Hepatocyte (in vitro differentiated cells): ENCODE results near the gene MLLT6. TPM values are rescaled to one million over a fixed set of nuclear protein-coding genes. Genes with fewer than 3 reads are reported as not detected.

ENCODE experiments used
- DNase-seq: peaks from one replicate; pipeline ENCODE4 v3.0.0-alpha.2; 2016; ENCODE audit warnings: low spot score
- H2AFZ ChIP-seq: fragments of 200-600 bp; sonication (generic); 2 replicates; pipeline ENCODE4 v1.6.0; 2016; ENCODE audit warnings: antibody characterized with exemption, mild to moderate bottlenecking
- H3K27ac ChIP-seq: fragments of 200-600 bp; sonication (generic); 2 replicates; pipeline ENCODE4 v1.5.1; 2016; ENCODE audit warnings: mild to moderate bottlenecking
- H3K27me3 ChIP-seq: fragments of 200-600 bp; sonication (generic); 2 replicates; pipeline ENCODE4 v1.6.1; 2016
- H3K36me3 ChIP-seq: fragments of 200-600 bp; sonication (generic); replicated peaks from 2 replicates; pipeline ENCODE4 v1.5.1; 2016; ENCODE audit warnings: low read depth; ENCODE audit not compliant: insufficient read depth
- H3K4me1 ChIP-seq: fragments of 200-600 bp; sonication (generic); 2 replicates; pipeline ENCODE4 v1.5.1; 2016; ENCODE audit warnings: mild to moderate bottlenecking, moderate library complexity; ENCODE audit not compliant: insufficient read depth
- H3K4me2 ChIP-seq: fragments of 200-600 bp; sonication (generic); 2 replicates; pipeline ENCODE4 v1.6.0; 2016
- H3K4me3 ChIP-seq: fragments of 200-600 bp; sonication (generic); 2 replicates; pipeline ENCODE4 v1.5.1; 2016; ENCODE audit warnings: mild to moderate bottlenecking
- H3K79me2 ChIP-seq: fragments of 200-600 bp; sonication (generic); 2 replicates; pipeline ENCODE4 v1.6.0; 2017; ENCODE audit warnings: mild to moderate bottlenecking
- H3K9me2 ChIP-seq: fragments of 200-600 bp; sonication (generic); replicated peaks from 2 replicates; pipeline ENCODE4 v1.6.0; 2017; ENCODE audit warnings: mild to moderate bottlenecking; ENCODE audit not compliant: insufficient read depth
- H3K9me3 ChIP-seq: fragments of 200-600 bp; sonication (generic); 2 replicates; pipeline ENCODE4 v1.5.1; 2016; ENCODE audit warnings: low read depth, mild to moderate bottlenecking
- H4K20me1 ChIP-seq: fragments of 200-600 bp; sonication (generic); 2 replicates; pipeline ENCODE4 v1.6.0; 2016; ENCODE audit warnings: mild to moderate bottlenecking; ENCODE audit not compliant: insufficient read depth, poor library complexity, severe bottlenecking
- EZH2 ChIP-seq: fragments of 200-600 bp; sonication (generic); IDR thresholded peaks from 2 replicates; pipeline ENCODE4 v1.6.1; 2016; ENCODE audit warnings: antibody characterized with exemption, mild to moderate bottlenecking, borderline replicate concordance
- EZH2phosphoT487 ChIP-seq: fragments of 200-600 bp; sonication (generic); IDR thresholded peaks from one replicate; pipeline ENCODE4 v1.6.1; 2018; ENCODE audit warnings: antibody characterized with exemption, mild to moderate bottlenecking, low read depth, moderate library complexity; ENCODE audit not compliant: unreplicated experiment, severe bottlenecking
- WGBS: methylation state at CpG from one replicate; pipeline ENCODE4 v1.1.6; 2016; ENCODE audit warnings: low lambda C conversion rate; ENCODE audit errors: missing lambda C conversion rate; 5-methylcytosine and 5-hydroxymethylcytosine counted together
- polyA plus RNA-seq: library from polyadenylated mRNA; unstranded; fragments of >200 nt; fragmentation: Nextera tagmentation; extraction: Ambion mirVana; gene quantifications from 2 replicates; pipeline ENCODE4 v1.2.1, GENCODE V29; 2016
- total RNA-seq: library from RNA; depleted of rRNA; stranded (reverse); fragments of >200 nt; gene quantifications from 2 replicates; pipeline ENCODE4 v1.2.3, GENCODE V29; 2014
- TF ChIP-seq, protein P1 (sequence below): fragments of 200-600 bp; sonication (generic); IDR thresholded peaks from 2 replicates; pipeline ENCODE4 v1.5.1; 2016; ENCODE audit warnings: antibody characterized with exemption, mild to moderate bottlenecking; ENCODE audit not compliant: poor library complexity

Gene MLLT6
- total and polyA plus RNA-seq, 2 experiments from 2014 or later = 10.6 to 27.5 TPM

DNA sequence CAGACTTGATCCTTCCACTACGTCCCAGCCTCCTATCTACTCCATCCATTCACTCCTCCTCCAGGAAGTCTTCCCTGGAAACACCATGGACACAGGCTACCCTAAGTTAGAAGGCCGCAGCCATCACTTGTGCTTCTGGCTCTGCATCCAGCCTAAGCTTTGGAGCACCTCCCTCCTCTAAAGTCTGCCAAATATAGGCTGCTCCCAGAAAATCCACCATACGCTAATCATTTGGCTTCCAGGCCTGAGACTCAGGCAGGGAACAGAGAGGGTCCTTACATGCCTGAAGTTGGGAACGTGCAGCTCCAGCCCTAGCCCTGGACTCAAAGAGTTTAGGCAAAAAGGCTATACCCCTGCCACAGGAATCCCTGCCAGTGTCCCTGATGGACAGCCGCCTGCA is 36.4 kb downstream of the MLLT6 start:
- H3K27ac ChIP-seq = peak overlapping the region; percentile 94
- no peak overlapping the region for H2AFZ ChIP-seq
- H3K4me2 ChIP-seq = peak overlapping the region; percentile 69
- peaks cover 86% of the 10 kb centered on the region for H3K79me2 ChIP-seq
- H3K4me1 ChIP-seq = peaks cover 41% of the 10 kb centered on the region
- H3K27me3 ChIP-seq = no peaks in the 10 kb centered on the region
- no peak overlapping the region for H3K4me3 ChIP-seq
- TF ChIP-seq EZH2 (no peak), EZH2phosphoT487 (no peak)
- TF ChIP-seq, protein P1, sequence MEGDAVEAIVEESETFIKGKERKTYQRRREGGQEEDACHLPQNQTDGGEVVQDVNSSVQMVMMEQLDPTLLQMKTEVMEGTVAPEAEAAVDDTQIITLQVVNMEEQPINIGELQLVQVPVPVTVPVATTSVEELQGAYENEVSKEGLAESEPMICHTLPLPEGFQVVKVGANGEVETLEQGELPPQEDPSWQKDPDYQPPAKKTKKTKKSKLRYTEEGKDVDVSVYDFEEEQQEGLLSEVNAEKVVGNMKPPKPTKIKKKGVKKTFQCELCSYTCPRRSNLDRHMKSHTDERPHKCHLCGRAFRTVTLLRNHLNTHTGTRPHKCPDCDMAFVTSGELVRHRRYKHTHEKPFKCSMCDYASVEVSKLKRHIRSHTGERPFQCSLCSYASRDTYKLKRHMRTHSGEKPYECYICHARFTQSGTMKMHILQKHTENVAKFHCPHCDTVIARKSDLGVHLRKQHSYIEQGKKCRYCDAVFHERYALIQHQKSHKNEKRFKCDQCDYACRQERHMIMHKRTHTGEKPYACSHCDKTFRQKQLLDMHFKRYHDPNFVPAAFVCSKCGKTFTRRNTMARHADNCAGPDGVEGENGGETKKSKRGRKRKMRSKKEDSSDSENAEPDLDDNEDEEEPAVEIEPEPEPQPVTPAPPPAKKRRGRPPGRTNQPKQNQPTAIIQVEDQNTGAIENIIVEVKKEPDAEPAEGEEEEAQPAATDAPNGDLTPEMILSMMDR = no peak
- WGBS = 86% methylated on average over 5 of the region's 5 CpGs
- DNase-seq = no peak
- peaks cover 59% of the 10 kb centered on the region for H4K20me1 ChIP-seq
- H3K9me3 ChIP-seq = no peaks in the 10 kb centered on the region
- H3K9me2 ChIP-seq = no peaks in the 10 kb centered on the region
- H3K36me3 ChIP-seq = no peaks in the 10 kb centered on the region

DNA sequence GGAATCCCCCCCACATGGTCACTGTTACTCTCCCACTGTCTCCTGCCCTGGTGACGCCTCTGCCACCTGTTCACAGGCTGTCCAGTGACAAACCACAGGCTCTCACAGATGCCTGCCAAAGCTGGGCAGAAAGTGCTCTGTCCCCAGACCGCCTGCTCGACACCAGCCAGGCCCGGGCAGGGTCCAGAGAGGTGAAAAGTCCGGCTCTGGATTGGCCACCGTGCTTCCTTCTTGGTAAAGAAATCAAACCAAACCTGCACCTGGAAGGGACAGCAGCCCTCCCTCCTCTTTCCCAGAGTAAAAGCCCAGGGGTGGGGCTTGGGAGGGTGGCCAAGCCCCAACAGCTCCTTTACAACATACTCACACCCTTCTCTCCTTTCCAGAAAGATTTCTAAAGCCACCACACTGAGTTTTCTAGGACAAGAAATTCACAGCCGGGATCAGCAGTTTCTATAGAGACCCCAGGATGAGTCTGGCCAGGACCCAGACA is 36.9 kb downstream of the MLLT6 start:
- no peaks in the 10 kb centered on the region for H3K9me2 ChIP-seq
- peak overlapping the region; percentile 69 for H3K4me2 ChIP-seq
- H3K9me3 ChIP-seq = no peaks in the 10 kb centered on the region
- peaks cover 44% of the 10 kb centered on the region for H3K4me1 ChIP-seq
- no peak overlapping the region for H3K4me3 ChIP-seq
- H2AFZ ChIP-seq = no peak overlapping the region
- H3K36me3 ChIP-seq = no peaks in the 10 kb centered on the region
- peak; percentile 48 for DNase-seq
- peaks cover 88% of the 10 kb centered on the region for H3K79me2 ChIP-seq
- peak overlapping the region; percentile 94 for H3K27ac ChIP-seq
- H4K20me1 ChIP-seq = peaks cover 63% of the 10 kb centered on the region
- H3K27me3 ChIP-seq = no peaks in the 10 kb centered on the region
- TF ChIP-seq, protein P1 = no peak
- TF ChIP-seq EZH2 (no peak), EZH2phosphoT487 (no peak)
- WGBS = 78% methylated on average over 7 of the region's 7 CpGs

DNA sequence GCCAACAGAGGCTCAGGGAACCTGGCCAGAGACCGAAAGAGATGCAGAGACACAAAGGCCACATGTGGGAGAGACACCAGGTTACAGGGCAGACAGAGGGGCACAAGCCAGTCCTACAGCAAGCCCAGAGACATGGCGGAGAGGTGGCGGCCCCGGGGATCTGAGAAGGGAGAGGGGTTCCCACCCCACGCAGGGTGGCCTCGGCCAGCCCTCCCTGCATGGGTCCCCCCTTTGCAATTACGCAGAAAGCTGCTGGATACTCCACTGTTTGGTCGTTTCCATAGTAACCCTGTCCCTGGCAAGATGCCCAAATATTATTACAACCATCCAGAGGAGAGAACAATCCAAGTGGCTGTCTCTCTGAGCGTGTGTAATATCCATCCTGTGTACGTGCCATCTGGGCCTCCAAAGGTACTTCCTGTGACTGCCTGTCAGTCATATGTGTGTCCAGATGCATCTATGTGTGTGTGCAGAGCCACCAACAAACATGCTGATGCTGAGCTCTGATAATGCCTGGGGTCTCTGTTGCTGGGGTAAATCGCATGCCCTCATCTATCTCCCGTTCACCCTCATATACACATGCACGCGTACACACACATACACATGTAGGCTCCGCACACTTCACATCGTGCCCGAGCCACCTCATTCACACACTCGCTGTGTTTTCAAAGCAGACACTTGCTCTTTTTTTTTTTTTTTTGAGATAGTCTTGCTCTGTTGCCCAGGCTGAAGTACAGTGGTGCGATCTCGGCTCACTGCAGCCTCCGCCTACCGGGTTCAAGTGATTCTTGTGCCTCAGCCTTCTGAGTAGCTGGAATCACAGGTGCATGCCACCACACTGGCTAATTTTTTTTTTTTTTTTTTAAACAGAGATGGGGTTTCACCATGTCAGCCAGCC is 37.6 kb downstream of the MLLT6 start:
- Histone ChIP-seq H3K9me2 (no peaks in the 10 kb centered on the region), H4K20me1 (peaks cover 63% of the 10 kb centered on the region), H3K4me1 (peaks cover 44% of the 10 kb centered on the region), H3K9me3 (no peaks in the 10 kb centered on the region), H3K4me2 (peak overlapping the region; percentile 69), H3K79me2 (peaks cover 95% of the 10 kb centered on the region), H2AFZ (no peak overlapping the region), H3K4me3 (no peak overlapping the region), H3K27ac (peak overlapping the region; percentile 94), H3K27me3 (no peaks in the 10 kb centered on the region), H3K36me3 (no peaks in the 10 kb centered on the region)
- WGBS = 68% methylated on average over 22 of the region's 22 CpGs
- peak; percentile 86 for DNase-seq
- no peak for TF ChIP-seq EZH2phosphoT487

DNA sequence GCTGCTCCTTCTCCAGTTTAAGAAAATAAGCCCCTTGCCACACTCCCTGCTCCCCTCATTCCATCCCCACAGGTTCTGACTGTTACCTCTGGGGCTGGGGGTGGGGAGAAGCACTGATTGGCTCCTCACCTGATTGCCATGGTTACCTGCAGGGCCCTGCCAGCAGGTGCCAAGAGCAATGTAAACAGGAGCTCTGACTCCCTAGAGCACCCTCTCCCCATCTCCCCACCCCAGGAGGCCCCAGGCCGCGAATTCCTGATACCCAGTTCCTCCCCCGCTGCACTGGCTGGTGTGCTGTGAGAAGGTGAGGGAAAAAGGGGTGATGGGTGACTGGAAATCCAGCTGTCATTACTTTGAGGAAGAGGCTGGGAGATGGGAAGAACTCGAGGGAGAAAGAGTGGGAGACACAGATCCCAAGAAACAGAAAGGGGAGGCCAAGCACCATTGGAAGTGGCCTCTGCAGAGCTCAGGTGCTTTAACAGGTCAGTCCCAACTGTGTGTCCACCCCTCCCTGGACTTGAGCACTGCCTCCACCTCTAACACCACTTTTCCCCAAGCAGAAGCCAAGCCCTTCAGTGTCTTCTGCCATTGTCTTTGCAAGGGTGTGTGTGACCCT is 38.6 kb downstream of the MLLT6 start:
- H2AFZ ChIP-seq = no peak overlapping the region
- peak; percentile 22 for DNase-seq
- H3K4me3 ChIP-seq = no peak overlapping the region
- peaks cover 63% of the 10 kb centered on the region for H4K20me1 ChIP-seq
- H3K27ac ChIP-seq = peak overlapping the region; percentile 85
- peaks cover 44% of the 10 kb centered on the region for H3K4me1 ChIP-seq
- peaks cover 92% of the 10 kb centered on the region for H3K79me2 ChIP-seq
- H3K27me3 ChIP-seq = no peaks in the 10 kb centered on the region
- H3K9me3 ChIP-seq = no peaks in the 10 kb centered on the region
- TF ChIP-seq EZH2phosphoT487 (no peak), EZH2 (no peak)
- TF ChIP-seq, protein P1 = no peak
- 47% methylated on average over 4 of the region's 4 CpGs for WGBS
- H3K36me3 ChIP-seq = no peaks in the 10 kb centered on the region
- H3K4me2 ChIP-seq = peak overlapping the region; percentile 69
- no peaks in the 10 kb centered on the region for H3K9me2 ChIP-seq
